Measurements from ENCODE around the gene TICAM1. TPM values are rescaled to one million over a fixed set of nuclear protein-coding genes. Genes with fewer than 3 reads are reported as not detected.
A peak's percentile ranks its signal among the peaks of the same experiment; 100 is the strongest.
"Not testable (repeated sequence)": the region's sequence is repeated elsewhere in the genome, so short reads cannot be mapped to it uniquely, and the experiment has no call there.

TICAM1 gene
- total RNA-seq, 5 donors from 2014 or later (not counting 1 experiment from before 2014, with no cell fraction given): 12.8 to 20.3 (median 16.8) TPM

DNA sequence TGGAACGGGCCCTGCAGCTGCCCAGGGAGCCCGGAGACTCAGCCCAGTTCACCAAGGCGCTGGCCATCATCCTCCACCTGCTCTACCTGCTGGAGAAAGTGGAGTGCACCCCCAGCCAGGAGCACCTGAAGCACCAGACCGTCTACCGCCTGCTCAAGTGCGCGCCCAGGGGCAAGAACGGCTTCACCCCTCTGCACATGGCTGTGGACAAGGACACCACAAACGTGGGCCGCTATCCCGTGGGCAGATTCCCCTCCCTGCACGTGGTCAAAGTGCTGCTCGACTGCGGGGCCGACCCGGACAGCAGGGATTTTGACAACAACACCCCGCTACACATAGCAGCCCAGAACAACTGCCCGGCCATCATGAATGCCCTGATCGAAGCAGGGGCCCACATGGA lies 38.2 kb downstream of the TICAM1 start:
- ATAC-seq (replicated peaks in 1 of 4); H3K9me3 ChIP-seq; H3K9me3 Mint-ChIP-seq; H3K27ac Mint-ChIP-seq; H3K27me3 Mint-ChIP-seq; H3K4me3 ChIP-seq (ENCODE audit: control insufficient read depth in 1 of 2, extremely low read depth in 1 of 2, low read length in 1 of 2); POLR2A ChIA-PET; DNase-seq; CTCF ChIA-PET; H3K27me3 ChIP-seq (replicated peaks in 1 of 2; ENCODE audit: control insufficient read depth in 2 of 2, extremely low read depth in 1 of 2, insufficient read depth in 2 of 2, low read length in 1 of 2); H3K27ac ChIP-seq (ENCODE audit: low read length): not testable (repeated sequence)
- H3K36me3 ChIP-seq (ENCODE audit: control insufficient read depth in 2 of 2, extremely low read depth in 1 of 2, insufficient read depth in 1 of 2, low read length in 1 of 2): peaks cover 10 to 47% of the 10 kb centered on the region in 2 donors
- Mint-ChIP-seq H3K4me1 (peaks cover 26 to 45% (median 44%) of the 10 kb centered on the region in 3 donors), H3K36me3 (peaks cover 21% of the 10 kb centered on the region), H3K4me3 (peak overlapping the region; percentile 70 to 85 (median 77))
- H3K4me1 ChIP-seq (ENCODE audit: control insufficient read depth in 1 of 2, extremely low read depth in 1 of 2, insufficient read depth in 2 of 2, low read length in 2 of 2): peaks cover 3 to 44% of the 10 kb centered on the region in 2 experiments
- WGBS (ENCODE audit: insufficient coverage): 92% methylated on average over 11 of the region's 19 CpGs

DNA sequence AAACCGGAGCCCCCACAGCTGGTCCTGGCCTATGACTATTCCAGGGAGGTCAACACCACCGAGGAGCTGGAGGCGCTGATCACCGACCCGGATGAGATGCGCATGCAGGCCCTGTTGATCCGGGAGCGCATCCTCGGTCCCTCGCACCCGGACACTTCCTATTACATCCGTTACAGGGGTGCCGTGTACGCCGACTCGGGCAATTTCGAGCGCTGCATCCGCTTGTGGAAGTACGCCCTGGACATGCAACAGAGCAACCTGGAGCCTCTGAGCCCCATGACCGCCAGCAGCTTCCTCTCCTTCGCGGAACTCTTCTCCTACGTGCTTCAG lies 38.7 kb downstream of the TICAM1 start:
- H3K27me3 ChIP-seq (replicated peaks in 1 of 2; ENCODE audit: control insufficient read depth in 2 of 2, extremely low read depth in 1 of 2, insufficient read depth in 2 of 2, low read length in 1 of 2); H3K27ac ChIP-seq (ENCODE audit: low read length); CTCF ChIA-PET; H3K9me3 ChIP-seq; H3K27me3 Mint-ChIP-seq; H3K9me3 Mint-ChIP-seq; H3K27ac Mint-ChIP-seq; DNase-seq; ATAC-seq (replicated peaks in 1 of 4): not testable (repeated sequence)
- Histone ChIP-seq H3K4me1 (ENCODE audit: control insufficient read depth in 1 of 2, extremely low read depth in 1 of 2, insufficient read depth in 2 of 2, low read length in 2 of 2) (peaks cover 3 to 44% of the 10 kb centered on the region in 2 experiments), H3K4me3 (ENCODE audit: control insufficient read depth in 1 of 2, extremely low read depth in 1 of 2, low read length in 1 of 2) (peak overlapping the region in 1 of 2 donors; percentile 84), H3K36me3 (ENCODE audit: control insufficient read depth in 2 of 2, extremely low read depth in 1 of 2, insufficient read depth in 1 of 2, low read length in 1 of 2) (peaks cover 10 to 47% of the 10 kb centered on the region in 2 donors)
- Mint-ChIP-seq H3K36me3 (peaks cover 21% of the 10 kb centered on the region), H3K4me3 (peak overlapping the region; percentile 70 to 85 (median 77)), H3K4me1 (peaks cover 26 to 45% (median 44%) of the 10 kb centered on the region in 3 donors)
- POLR2A ChIA-PET: interaction anchor here in 1 of 2 donors (0.5 kb wide), 1 partner anchor 56 kb away, joined by 3 read pairs; no protein-coding TSS in a partner anchor
- 93% methylated on average over 24 of the region's 24 CpGs for WGBS (ENCODE audit: insufficient coverage)

GRCh38 chr19:4792019-4792865 lies 39.3 kb downstream of the TICAM1 start:
- DNase-seq: peak in 1 of 35 experiments; percentile 20
- peak overlapping the region; percentile 64 for H3K27ac ChIP-seq (ENCODE audit: low read length)
- H3K36me3 Mint-ChIP-seq: peaks cover 21% of the 10 kb centered on the region
- ChIA-PET CTCF (interaction anchor here in 1 of 2 donors (1.3 to 2.3 kb wide), 7 partner anchors 17 to 390 kb away, joined by 5 to 22 read pairs (median 8); partner anchors contain the start of gene CHAF1A), POLR2A (interaction anchor here in 1 of 2 donors (0.5 to 0.6 kb wide), 2 partner anchors 55 to 64 kb away, joined by 3 to 6 read pairs; no protein-coding TSS in a partner anchor)
- peaks cover 26 to 45% (median 44%) of the 10 kb centered on the region in 3 donors for H3K4me1 Mint-ChIP-seq
- WGBS (ENCODE audit: insufficient coverage): 14% methylated on average over 74 of the region's 75 CpGs
- peak overlapping the region; percentile 71 to 84 for H3K4me3 ChIP-seq (ENCODE audit: control insufficient read depth in 1 of 2, extremely low read depth in 1 of 2, low read length in 1 of 2)
- H3K9me3 Mint-ChIP-seq; H3K9me3 ChIP-seq; H3K27me3 ChIP-seq (replicated peaks in 1 of 2; ENCODE audit: control insufficient read depth in 2 of 2, extremely low read depth in 1 of 2, insufficient read depth in 2 of 2, low read length in 1 of 2); H3K27me3 Mint-ChIP-seq; ATAC-seq (replicated peaks in 1 of 4): not testable (repeated sequence)
- H3K36me3 ChIP-seq (ENCODE audit: control insufficient read depth in 2 of 2, extremely low read depth in 1 of 2, insufficient read depth in 1 of 2, low read length in 1 of 2): peaks cover 10 to 41% of the 10 kb centered on the region in 2 donors
- peaks cover 3 to 44% of the 10 kb centered on the region in 2 experiments for H3K4me1 ChIP-seq (ENCODE audit: control insufficient read depth in 1 of 2, extremely low read depth in 1 of 2, insufficient read depth in 2 of 2, low read length in 2 of 2)
- peak overlapping the region; percentile 77 to 85 (median 77) for H3K4me3 Mint-ChIP-seq
- H3K27ac Mint-ChIP-seq: peak overlapping the region; percentile 76 to 87

DNA sequence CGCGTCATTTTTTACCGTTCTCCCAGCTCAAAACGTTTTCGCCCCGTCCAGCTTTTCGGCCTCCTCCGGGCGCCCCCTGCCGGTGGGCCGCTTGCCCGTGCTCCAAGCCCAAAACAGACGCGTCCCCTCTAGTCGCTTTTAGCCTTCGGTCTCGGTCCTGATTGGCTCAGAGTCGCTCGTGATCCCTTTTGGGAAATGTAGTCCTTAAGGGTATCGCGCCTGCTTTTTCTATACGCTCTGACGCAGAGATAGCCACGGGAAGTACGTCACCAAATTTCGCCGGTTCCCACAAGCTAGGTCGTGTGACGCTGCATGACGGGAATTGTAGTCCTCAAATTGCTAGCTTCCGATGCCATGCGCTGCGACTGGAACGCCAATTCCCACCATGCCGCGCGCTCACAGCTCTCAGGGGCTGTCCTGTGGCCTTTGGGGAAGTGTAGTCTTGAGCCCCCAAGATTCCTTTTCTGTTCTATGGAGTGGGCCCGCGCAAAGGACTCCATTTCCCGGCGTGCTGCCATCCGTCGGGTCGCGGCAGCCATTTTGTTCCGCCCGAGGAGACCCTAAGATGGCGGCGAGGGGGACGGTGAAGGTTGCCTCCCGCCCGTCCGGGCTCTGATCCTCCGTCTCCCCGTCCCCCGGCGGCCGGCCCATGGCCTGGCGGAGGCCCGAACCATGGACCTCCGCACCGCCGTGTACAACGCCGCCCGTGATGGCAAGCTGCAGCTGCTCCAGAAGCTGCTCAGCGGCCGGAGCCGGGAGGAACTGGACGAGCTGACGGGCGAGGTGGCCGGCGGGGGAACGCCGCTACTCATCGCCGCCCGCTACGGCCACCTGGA lies 40.1 kb downstream of the TICAM1 start, which contains the start of gene FEM1A:
TSS of gene FEM1A (plus strand) at position 552 of the 836 bp plus-strand sequence. CDS start at position 673, 121 bp downstream.
- WGBS (ENCODE audit: insufficient coverage): under 1% methylated on average over 77 of the region's 80 CpGs
- H3K27me3 ChIP-seq (replicated peaks in 1 of 2; ENCODE audit: control insufficient read depth in 2 of 2, extremely low read depth in 1 of 2, insufficient read depth in 2 of 2, low read length in 1 of 2): no peaks in the 10 kb centered on the region
- Mint-ChIP-seq H3K27me3 (no peaks in the 10 kb centered on the region), H3K4me1 (peaks cover 20 to 40% (median 39%) of the 10 kb centered on the region in 3 donors), H3K36me3 (peaks cover 15% of the 10 kb centered on the region), H3K9me3 (no peaks in the 10 kb centered on the region), H3K4me3 (peak within 1 kb of the TSS; percentile 77 to 85 (median 77)), H3K27ac (peak within 1 kb of the TSS; percentile 76 to 87)
- peaks cover 8 to 34% of the 10 kb centered on the region in 2 donors for H3K36me3 ChIP-seq (ENCODE audit: control insufficient read depth in 2 of 2, extremely low read depth in 1 of 2, insufficient read depth in 1 of 2, low read length in 1 of 2)
- ChIA-PET POLR2A (interaction anchor here in 1 of 2 donors (0.5 to 0.7 kb wide), 5 partner anchors 30 to 792 kb away, joined by 3 to 6 read pairs (median 4); no protein-coding TSS in a partner anchor), CTCF (interaction anchor here in 1 of 2 donors (0.6 to 2.3 kb wide), 32 partner anchors 9 to 1356 kb away, joined by 3 to 36 read pairs (median 4); partner anchors contain the start of genes CHAF1A, DPP9, HDGFL2 and PTPRS)
- peak; percentile 92 to 97 (median 94) for ATAC-seq (replicated peaks in 1 of 4)
- no peaks in the 10 kb centered on the region for H3K9me3 ChIP-seq
- H3K4me3 ChIP-seq (ENCODE audit: control insufficient read depth in 1 of 2, extremely low read depth in 1 of 2, low read length in 1 of 2): peak within 1 kb of the TSS; percentile 71 to 84
- DNase-seq: peak; percentile 93 to 100 (median 99)
- peak within 1 kb of the TSS; percentile 70 for H3K27ac ChIP-seq (ENCODE audit: low read length)
- H3K4me1 ChIP-seq (ENCODE audit: control insufficient read depth in 1 of 2, extremely low read depth in 1 of 2, insufficient read depth in 2 of 2, low read length in 2 of 2): peaks cover 3 to 41% of the 10 kb centered on the region in 2 experiments

- H3K36me3 ChIP-seq (ENCODE audit: control insufficient read depth in 2 of 2, extremely low read depth in 1 of 2, insufficient read depth in 1 of 2, low read length in 1 of 2); CTCF ChIA-PET; H3K4me1 ChIP-seq (ENCODE audit: control insufficient read depth in 1 of 2, extremely low read depth in 1 of 2, insufficient read depth in 2 of 2, low read length in 2 of 2); H3K36me3 Mint-ChIP-seq; POLR2A ChIA-PET; H3K9me3 Mint-ChIP-seq; H3K4me3 Mint-ChIP-seq; DNase-seq; H3K4me1 Mint-ChIP-seq; H3K4me3 ChIP-seq (ENCODE audit: control insufficient read depth in 1 of 2, extremely low read depth in 1 of 2, low read length in 1 of 2); H3K27ac Mint-ChIP-seq; H3K9me3 ChIP-seq; H3K27ac ChIP-seq (ENCODE audit: low read length); ATAC-seq (replicated peaks in 1 of 4): not testable (repeated sequence)
- H3K27me3 Mint-ChIP-seq: peaks cover 3 to 14% of the 10 kb centered on the region in 2 donors
- 86% methylated on average over 3 of the region's 6 CpGs for WGBS (ENCODE audit: insufficient coverage)
- peaks cover 3 to 21% of the 10 kb centered on the region in 2 experiments for H3K27me3 ChIP-seq (replicated peaks in 1 of 2; ENCODE audit: control insufficient read depth in 2 of 2, extremely low read depth in 1 of 2, insufficient read depth in 2 of 2, low read length in 1 of 2)
These were observed 45.0 kb downstream of the TICAM1 start for GRCh38 chr19:4786412-4787016.
